Suprapubic skin (tissue), 4 donors: Measurements from ENCODE around the gene ITGB3BP.

Source experiments
- EP300 ChIP-seq: sonication (generic); formaldehyde crosslinking; IDR thresholded peaks from one replicate; pipeline ENCODE4 v1.6.1; 2017; ENCODE audit warnings: antibody characterized with exemption
- POLR2A ChIP-seq, 2 donors: fragments of 450-650 bp; IDR thresholded peaks; one replicate each; pipeline ENCODE4 v1.6.1; 2017; ENCODE audit warnings: antibody characterized with exemption in 2 of 2, mild to moderate bottlenecking in 2 of 2, moderate library complexity in 2 of 2
- POLR2AphosphoS5 ChIP-seq, 3 donors: sonication (generic); formaldehyde crosslinking; IDR thresholded peaks; one replicate each; pipeline ENCODE4 v1.6.1; 2017; ENCODE audit warnings: antibody characterized with exemption in 3 of 3
- TF ChIP-seq, protein P1 (sequence below), 2 donors: fragments of 200-600 bp in 1 of 2; fragments of 450-650 bp in 1 of 2; sonication (generic) in 1 of 2; IDR thresholded peaks; one replicate each; pipeline ENCODE4 v1.5.1; 2016 to 2019; ENCODE audit warnings: antibody characterized with exemption in 2 of 2, mild to moderate bottlenecking in 1 of 2, moderate library complexity in 1 of 2

DNA sequence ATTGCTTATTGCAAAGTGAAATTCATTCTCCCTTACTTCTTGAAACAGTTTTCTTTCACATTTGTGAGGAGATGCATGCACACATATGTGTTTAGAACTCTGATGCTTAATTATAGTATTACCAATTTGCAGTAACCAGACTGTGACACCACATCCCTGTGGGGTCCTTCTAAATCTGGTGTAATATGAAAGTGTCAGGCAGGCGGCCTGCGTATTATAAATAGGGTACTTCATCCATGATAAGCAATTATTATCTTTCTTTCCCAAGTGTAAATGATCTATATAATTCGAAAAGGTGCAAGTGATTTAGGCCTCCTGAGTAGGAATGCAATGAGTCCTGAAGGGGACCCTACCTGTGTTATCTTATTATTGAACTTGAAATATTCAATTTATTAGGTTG lies 1.2 kb upstream of the ITGB3BP start:
- TF ChIP-seq, protein P1, sequence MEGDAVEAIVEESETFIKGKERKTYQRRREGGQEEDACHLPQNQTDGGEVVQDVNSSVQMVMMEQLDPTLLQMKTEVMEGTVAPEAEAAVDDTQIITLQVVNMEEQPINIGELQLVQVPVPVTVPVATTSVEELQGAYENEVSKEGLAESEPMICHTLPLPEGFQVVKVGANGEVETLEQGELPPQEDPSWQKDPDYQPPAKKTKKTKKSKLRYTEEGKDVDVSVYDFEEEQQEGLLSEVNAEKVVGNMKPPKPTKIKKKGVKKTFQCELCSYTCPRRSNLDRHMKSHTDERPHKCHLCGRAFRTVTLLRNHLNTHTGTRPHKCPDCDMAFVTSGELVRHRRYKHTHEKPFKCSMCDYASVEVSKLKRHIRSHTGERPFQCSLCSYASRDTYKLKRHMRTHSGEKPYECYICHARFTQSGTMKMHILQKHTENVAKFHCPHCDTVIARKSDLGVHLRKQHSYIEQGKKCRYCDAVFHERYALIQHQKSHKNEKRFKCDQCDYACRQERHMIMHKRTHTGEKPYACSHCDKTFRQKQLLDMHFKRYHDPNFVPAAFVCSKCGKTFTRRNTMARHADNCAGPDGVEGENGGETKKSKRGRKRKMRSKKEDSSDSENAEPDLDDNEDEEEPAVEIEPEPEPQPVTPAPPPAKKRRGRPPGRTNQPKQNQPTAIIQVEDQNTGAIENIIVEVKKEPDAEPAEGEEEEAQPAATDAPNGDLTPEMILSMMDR (IDR thresholded peaks at IDR 0.05) = no peak
- TF ChIP-seq POLR2AphosphoS5 (IDR thresholded peaks at IDR 0.05) = no peak
- no peak for TF ChIP-seq POLR2A (IDR thresholded peaks at IDR 0.05)
- TF ChIP-seq EP300 = no peak
